HCT116 (cell line): ENCODE measurements around the gene OLFML3. TPM values are rescaled to one million over a fixed set of nuclear protein-coding genes. Genes with fewer than 3 reads are reported as not detected.
"Not testable (repeated sequence)": the region's sequence is repeated elsewhere in the genome, so short reads cannot be mapped to it uniquely, and the experiment has no call there.

Experiments
- ATAC-seq: fragments of 200-7000 bp; cut with Tn5 transposase; 2 replicates; pipeline ENCODE4 v1.9.1; 2020; ENCODE audit warnings: mild to moderate bottlenecking, moderate library complexity
- BruUV-seq: library from RNA; stranded (reverse); fragments of 400-500 nt; replicated peaks from 2 replicates; lab custom pipeline; 2021; lab: Mats Ljungman, UMichigan
- CTCF ChIA-PET: fragments of 300-600 bp; sonication (Branson Sonifier 250); formaldehyde crosslinking; loops from one replicate; lab custom pipeline; 2021; ENCODE audit warnings: antibody characterized with exemption; lab: Charles Lee
- POLR2A ChIA-PET: fragments of 300-600, 350-600 bp; sonication (Branson Sonifier 250); formaldehyde crosslinking; loops from one replicate; lab custom pipeline; 2021; ENCODE audit warnings: antibody characterized with exemption; lab: Charles Lee
- RAD21 ChIA-PET, 2 experiments: fragments of 300-600 bp; sonication (Branson Sonifier 250); formaldehyde crosslinking; loops; one replicate each; lab custom pipeline; 2023; ENCODE audit warnings: low total read pairs in 2 of 2; ENCODE audit not compliant: uncharacterized antibody in 2 of 2, unreplicated experiment in 2 of 2, low non-redundant PET in 1 of 2; lab: Charles Lee
- DNase-seq: peaks from one replicate; pipeline ENCODE4 v3.0.0-alpha.2; 2010; ENCODE audit warnings: low read depth, low spot score
- H2AFZ ChIP-seq: fragments of 200-600 bp; shearing (Covaris generic), sonication (generic); 2 replicates; pipeline ENCODE4 v1.6.1; 2017; ENCODE audit warnings: low read depth, mixed run types, mixed read lengths, antibody characterized with exemption, low read length; ENCODE audit not compliant: poor library complexity, severe bottlenecking
- H3K27ac ChIP-seq: 2 replicates; pipeline ENCODE4 v1.5.1; 2012; ENCODE audit warnings: low read depth, low read length
- H3K27me3 ChIP-seq: fragments of 200-600 bp; sonication (generic); 2 replicates; pipeline ENCODE4 v1.6.1; 2016; ENCODE audit warnings: mixed run types, low read length, mixed read lengths; ENCODE audit not compliant: insufficient read depth
- H3K36me3 ChIP-seq, 2 experiments: fragments of 200-500 bp in 1 of 2; fragments of 200-600 bp in 1 of 2; sonication (Bioruptor generic) in 1 of 2; sonication (generic) in 1 of 2; 2 replicates each; pipeline versions ENCODE4 v1.5.1 to v1.6.1; 2014 to 2016; ENCODE audit warnings: low read length in 2 of 2, inconsistent platforms in 1 of 2, mixed read lengths in 1 of 2, mixed run types in 1 of 2; ENCODE audit not compliant: insufficient read depth in 2 of 2, control insufficient read depth in 1 of 2
- H3K4me1 ChIP-seq, 2 experiments: fragments of 200-600 bp in 1 of 2; sonication (generic) in 1 of 2; 2 replicates each; pipeline versions ENCODE4 v1.5.1 to v1.6.1; 2012 to 2017; ENCODE audit warnings: low read length in 2 of 2, inconsistent platforms in 1 of 2, mild to moderate bottlenecking in 1 of 2, mixed read lengths in 1 of 2, mixed run types in 1 of 2, moderate library complexity in 1 of 2; ENCODE audit not compliant: insufficient read depth in 2 of 2, control insufficient read depth in 1 of 2
- H3K4me2 ChIP-seq: fragments of 200-600 bp; sonication (generic); 2 replicates; pipeline ENCODE4 v1.6.1; 2017; ENCODE audit warnings: mixed run types, low read length, mixed read lengths
- H3K4me3 ChIP-seq, 2 experiments: fragments of 200-600 bp in 1 of 2; sonication (generic) in 1 of 2; replicated peaks in 1 of 2; 2 replicates each; pipeline ENCODE4 v1.5.1; 2011 to 2016; ENCODE audit warnings: low read length in 2 of 2, control low read depth in 1 of 2, low read depth in 1 of 2, mild to moderate bottlenecking in 1 of 2, mixed read lengths in 1 of 2, mixed run types in 1 of 2
- H3K79me2 ChIP-seq: fragments of 200-600 bp; sonication (generic); 2 replicates; pipeline ENCODE4 v1.6.1; 2017; ENCODE audit warnings: mild to moderate bottlenecking, mixed run types, low read length, moderate library complexity, mixed read lengths; ENCODE audit not compliant: insufficient read depth
- H3K9ac ChIP-seq: fragments of 200-600 bp; sonication (generic); 2 replicates; pipeline ENCODE4 v1.6.1; 2016; ENCODE audit warnings: low read length, mixed read lengths
- H3K9me2 ChIP-seq: fragments of 200-600 bp; sonication (generic), shearing (Covaris generic); 2 replicates; pipeline ENCODE4 v1.6.1; 2017; ENCODE audit warnings: mixed run types, mild to moderate bottlenecking, moderate library complexity; ENCODE audit not compliant: insufficient read depth
- H3K9me3 ChIP-seq, 2 experiments: fragments of 200-500 bp in 1 of 2; fragments of 200-600 bp in 1 of 2; sonication (Bioruptor generic) in 1 of 2; sonication (generic) in 1 of 2; 2 replicates each; pipeline ENCODE4 v1.6.1; 2014 to 2017; ENCODE audit warnings: low read length in 2 of 2, mixed read lengths in 2 of 2, inconsistent platforms in 1 of 2, low read depth in 1 of 2, mild to moderate bottlenecking in 1 of 2, mixed run types in 1 of 2, moderate library complexity in 1 of 2; ENCODE audit not compliant: control insufficient read depth in 1 of 2, insufficient read depth in 1 of 2
- H4K20me1 ChIP-seq: fragments of 200-600 bp; sonication (generic), shearing (Covaris generic); 2 replicates; pipeline ENCODE4 v1.6.1; 2017; ENCODE audit warnings: mixed run types, mild to moderate bottlenecking, moderate library complexity; ENCODE audit not compliant: insufficient read depth
- FOSL1 ChIP-seq: IDR thresholded peaks from 2 replicates; pipeline ENCODE4 v1.6.1; 2012; ENCODE audit warnings: low read depth
- TCF7L2 ChIP-seq: IDR thresholded peaks from 2 replicates; pipeline ENCODE4 v1.7.0; 2011; ENCODE audit warnings: borderline replicate concordance, inconsistent platforms; ENCODE audit not compliant: insufficient read depth, insufficient read length; ENCODE audit errors: extremely low read depth
- ZFX ChIP-seq: fragments of 450-650 bp; IDR thresholded peaks from 2 replicates; pipeline ENCODE4 v1.6.1; 2017
- intact Hi-C: fragments of 100-400 bp; cut with micrococcal nuclease; formaldehyde crosslinking; loops from 2 replicates; pipeline ENCODE4 v1.10.0; 2022
- total RNA-seq: library from RNA; stranded (reverse); gene quantifications from one replicate; pipeline ENCODE4 v1.2.1, GENCODE V29; 2021; ENCODE audit not compliant: unreplicated experiment
- TF ChIP-seq, protein P1 (sequence below): IDR thresholded peaks from 2 replicates; pipeline ENCODE4 v1.6.1; 2012; ENCODE audit warnings: low read depth
- TF ChIP-seq, protein P2 (sequence below): IDR thresholded peaks from 2 replicates; pipeline ENCODE4 v1.6.1; 2012
- TF ChIP-seq, protein P3 (sequence below), 3 experiments: fragments of 200-600 bp in 1 of 3; sonication (generic) in 1 of 3; IDR thresholded peaks in 2 of 3; conservative IDR thresholded peaks in 1 of 3; 2 replicates each; pipeline ENCODE4 v1.5.1; 2012 to 2017; ENCODE audit warnings: low read depth in 2 of 3, low read length in 2 of 3, antibody characterized with exemption in 1 of 3, borderline replicate concordance in 1 of 3, control low read depth in 1 of 3, mild to moderate bottlenecking in 1 of 3, mixed read lengths in 1 of 3, mixed run types in 1 of 3, moderate library complexity in 1 of 3; ENCODE audit not compliant: insufficient read depth in 1 of 3

The OLFML3 gene
- total RNA-seq, 1 experiment from 2014 or later = 0.25 TPM

DNA sequence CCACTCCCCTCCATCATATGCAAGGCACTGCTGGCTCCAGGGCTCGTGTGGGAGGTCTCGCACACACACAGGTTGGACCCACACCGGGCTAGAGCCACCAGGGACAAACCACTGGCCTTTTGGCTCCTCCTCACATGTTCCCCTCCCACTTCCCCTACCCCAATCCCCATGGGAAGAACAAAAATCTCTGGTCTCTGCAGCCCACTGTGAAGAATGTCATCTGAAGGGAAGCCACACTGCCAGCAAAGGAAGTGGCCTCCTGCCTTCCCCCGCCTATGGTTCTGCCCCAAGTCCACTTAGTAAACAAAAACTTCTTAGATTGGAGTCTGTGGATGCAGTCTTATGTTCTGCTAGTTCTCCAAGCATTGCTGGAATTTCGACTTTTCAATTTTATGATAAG, 24.2 kb downstream of the OLFML3 start (continued):
- TF ChIP-seq, protein P1, sequence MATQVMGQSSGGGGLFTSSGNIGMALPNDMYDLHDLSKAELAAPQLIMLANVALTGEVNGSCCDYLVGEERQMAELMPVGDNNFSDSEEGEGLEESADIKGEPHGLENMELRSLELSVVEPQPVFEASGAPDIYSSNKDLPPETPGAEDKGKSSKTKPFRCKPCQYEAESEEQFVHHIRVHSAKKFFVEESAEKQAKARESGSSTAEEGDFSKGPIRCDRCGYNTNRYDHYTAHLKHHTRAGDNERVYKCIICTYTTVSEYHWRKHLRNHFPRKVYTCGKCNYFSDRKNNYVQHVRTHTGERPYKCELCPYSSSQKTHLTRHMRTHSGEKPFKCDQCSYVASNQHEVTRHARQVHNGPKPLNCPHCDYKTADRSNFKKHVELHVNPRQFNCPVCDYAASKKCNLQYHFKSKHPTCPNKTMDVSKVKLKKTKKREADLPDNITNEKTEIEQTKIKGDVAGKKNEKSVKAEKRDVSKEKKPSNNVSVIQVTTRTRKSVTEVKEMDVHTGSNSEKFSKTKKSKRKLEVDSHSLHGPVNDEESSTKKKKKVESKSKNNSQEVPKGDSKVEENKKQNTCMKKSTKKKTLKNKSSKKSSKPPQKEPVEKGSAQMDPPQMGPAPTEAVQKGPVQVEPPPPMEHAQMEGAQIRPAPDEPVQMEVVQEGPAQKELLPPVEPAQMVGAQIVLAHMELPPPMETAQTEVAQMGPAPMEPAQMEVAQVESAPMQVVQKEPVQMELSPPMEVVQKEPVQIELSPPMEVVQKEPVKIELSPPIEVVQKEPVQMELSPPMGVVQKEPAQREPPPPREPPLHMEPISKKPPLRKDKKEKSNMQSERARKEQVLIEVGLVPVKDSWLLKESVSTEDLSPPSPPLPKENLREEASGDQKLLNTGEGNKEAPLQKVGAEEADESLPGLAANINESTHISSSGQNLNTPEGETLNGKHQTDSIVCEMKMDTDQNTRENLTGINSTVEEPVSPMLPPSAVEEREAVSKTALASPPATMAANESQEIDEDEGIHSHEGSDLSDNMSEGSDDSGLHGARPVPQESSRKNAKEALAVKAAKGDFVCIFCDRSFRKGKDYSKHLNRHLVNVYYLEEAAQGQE = no peak
- no peak for TF ChIP-seq ZFX
- no peak for TF ChIP-seq FOSL1
- TF ChIP-seq, protein P2, sequence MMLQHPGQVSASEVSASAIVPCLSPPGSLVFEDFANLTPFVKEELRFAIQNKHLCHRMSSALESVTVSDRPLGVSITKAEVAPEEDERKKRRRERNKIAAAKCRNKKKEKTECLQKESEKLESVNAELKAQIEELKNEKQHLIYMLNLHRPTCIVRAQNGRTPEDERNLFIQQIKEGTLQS = no peak
- TF ChIP-seq TCF7L2 = no peak
- TF ChIP-seq, protein P3, sequence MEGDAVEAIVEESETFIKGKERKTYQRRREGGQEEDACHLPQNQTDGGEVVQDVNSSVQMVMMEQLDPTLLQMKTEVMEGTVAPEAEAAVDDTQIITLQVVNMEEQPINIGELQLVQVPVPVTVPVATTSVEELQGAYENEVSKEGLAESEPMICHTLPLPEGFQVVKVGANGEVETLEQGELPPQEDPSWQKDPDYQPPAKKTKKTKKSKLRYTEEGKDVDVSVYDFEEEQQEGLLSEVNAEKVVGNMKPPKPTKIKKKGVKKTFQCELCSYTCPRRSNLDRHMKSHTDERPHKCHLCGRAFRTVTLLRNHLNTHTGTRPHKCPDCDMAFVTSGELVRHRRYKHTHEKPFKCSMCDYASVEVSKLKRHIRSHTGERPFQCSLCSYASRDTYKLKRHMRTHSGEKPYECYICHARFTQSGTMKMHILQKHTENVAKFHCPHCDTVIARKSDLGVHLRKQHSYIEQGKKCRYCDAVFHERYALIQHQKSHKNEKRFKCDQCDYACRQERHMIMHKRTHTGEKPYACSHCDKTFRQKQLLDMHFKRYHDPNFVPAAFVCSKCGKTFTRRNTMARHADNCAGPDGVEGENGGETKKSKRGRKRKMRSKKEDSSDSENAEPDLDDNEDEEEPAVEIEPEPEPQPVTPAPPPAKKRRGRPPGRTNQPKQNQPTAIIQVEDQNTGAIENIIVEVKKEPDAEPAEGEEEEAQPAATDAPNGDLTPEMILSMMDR (IDR thresholded peaks at IDR 0.05 in 2 of 3, conservative IDR thresholded peaks at IDR 0.05 in 1 of 3; ENCODE audit: borderline replicate concordance in 1 of 3, insufficient read depth in 1 of 3, low read depth in 2 of 3, low read length in 2 of 3) = no peak

DNA sequence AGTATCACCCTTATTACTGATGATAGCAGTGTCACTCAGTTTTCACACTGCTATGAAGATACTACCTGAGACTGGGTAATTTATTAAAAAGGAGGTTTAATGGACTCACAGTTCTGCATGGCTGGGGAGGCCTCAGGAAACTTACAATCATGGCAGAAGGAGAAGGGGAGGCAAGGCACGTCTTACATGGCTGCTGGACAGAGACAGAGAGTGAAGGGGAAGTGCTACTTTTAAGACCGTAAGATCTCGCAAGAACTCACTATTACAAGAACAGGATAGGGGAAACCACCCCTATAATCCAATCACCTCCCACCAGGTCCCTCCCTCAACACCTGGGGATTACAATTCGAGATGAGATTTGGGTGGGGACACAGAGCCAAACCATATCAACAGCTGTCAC, 27.6 kb downstream of the OLFML3 start:
- H3K4me3 ChIP-seq, BruUV-seq, H3K4me2 ChIP-seq, H3K27me3 ChIP-seq, H3K9ac ChIP-seq, H4K20me1 ChIP-seq, H3K4me1 ChIP-seq, H3K9me2 ChIP-seq, DNase-seq, H3K9me3 ChIP-seq, H3K79me2 ChIP-seq, intact Hi-C loops, H3K27ac ChIP-seq, CTCF ChIA-PET, H2AFZ ChIP-seq, RAD21 ChIA-PET, ATAC-seq, H3K36me3 ChIP-seq, POLR2A ChIA-PET: not testable (repeated sequence)
